Measurements from ENCODE around the gene KRTAP12-1.

DNA sequence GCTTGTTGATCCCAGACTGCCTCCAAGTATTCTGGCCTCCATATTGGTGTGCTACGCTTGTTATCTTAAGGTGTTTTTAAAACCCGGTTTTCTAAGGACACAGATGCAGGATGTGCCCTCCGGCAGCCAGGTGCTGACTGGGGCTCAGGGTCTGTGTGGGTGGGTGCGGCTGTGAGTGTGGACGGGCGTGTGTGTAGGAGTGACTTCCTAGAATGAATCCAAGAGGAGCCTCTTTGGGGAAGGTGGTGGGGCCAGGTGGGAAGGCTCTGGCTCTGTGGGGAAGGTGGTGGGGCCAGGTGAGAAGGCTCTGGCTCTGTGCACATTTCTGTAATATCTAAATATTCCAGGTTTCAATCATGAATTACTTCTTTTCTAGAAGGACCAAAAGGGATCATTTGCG lies 42.2 kb upstream of the KRTAP12-1 start:
- TF ChIP-seq BRCA1 (IDR thresholded peaks at IDR 0.05; ENCODE audit: low read depth, low read length) (no peak), FOSL1 (IDR thresholded peaks at IDR 0.05; ENCODE audit: insufficient read depth, low read depth, low read length) (no peak)

Data from H1 (cell line).